ENCODE measurements around the gene ZCCHC14. TPM values are rescaled to one million over a fixed set of nuclear protein-coding genes. Genes with fewer than 3 reads are reported as not detected.
A peak's percentile ranks its signal among the peaks of the same experiment; 100 is the strongest.

ZCCHC14 gene
- total RNA-seq, 2 donors from 2014 or later: 30.3 to 30.7 TPM

DNA sequence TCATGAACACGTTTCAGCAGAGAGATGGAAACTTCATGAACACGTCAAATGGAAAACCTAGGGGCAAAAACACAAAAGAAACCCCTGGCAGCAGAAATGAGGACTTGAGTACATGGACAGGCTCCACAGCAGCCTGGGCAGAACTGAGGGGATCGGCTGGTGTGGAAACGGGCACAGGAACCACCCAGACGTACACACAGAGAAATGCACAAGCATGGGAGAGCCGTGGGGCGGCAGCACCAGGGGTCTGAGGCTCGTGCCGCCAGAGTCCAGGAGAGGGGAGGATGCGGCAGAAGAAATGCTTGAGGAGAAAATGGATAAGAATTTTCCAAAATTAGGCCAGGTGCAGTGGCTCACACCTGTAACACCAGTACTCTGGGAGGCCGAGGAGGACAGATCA is 70.7 kb downstream of the ZCCHC14 start:
- ATAC-seq: no peak
- intact Hi-C loops (cut with DNase I, micrococcal nuclease): no loop called here
- DNase-seq: no peak

DNA sequence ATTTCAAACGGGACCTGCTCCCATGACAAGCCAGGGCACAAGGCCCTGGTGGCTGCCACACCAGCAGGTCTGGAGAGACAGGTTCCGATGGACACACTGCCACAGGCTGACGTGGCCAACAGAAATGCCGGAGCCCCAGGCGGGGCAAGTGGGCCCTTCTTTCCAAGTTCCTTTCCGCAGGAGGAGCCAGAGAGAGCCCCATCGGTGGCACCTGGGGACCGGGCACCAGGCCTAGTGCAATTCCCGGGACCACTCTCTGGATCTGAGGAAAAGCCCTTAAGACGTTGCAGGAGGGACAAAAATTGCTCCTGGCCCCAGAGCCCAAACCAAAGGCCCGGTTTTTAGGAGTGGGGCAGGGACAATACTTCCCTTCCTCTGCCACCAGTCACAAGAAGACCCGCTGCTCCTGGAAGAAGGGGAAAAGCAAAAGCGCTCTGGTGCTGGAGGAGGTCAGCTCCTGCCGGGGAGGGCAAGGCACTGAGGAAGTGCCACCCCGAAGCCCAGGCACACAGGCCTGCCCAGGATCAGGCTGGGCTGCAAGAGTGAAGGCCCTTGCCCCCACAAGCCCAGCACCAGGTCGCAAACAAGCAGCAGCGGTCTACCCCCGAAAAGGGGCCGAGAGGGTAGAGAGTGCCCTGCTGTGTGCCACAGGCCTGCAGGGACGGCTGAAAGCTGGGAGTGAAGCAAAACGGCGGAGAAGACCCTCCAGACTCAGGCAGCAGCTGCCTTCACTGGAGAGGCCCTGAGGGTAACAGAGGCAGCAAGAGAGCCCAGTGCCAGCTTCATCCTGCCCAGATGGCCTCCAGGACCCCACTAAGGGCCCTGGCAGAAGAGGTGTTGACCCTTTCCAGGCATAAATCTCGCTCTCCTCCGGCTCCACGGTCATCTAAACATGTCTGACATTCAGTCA is 71.6 kb downstream of the ZCCHC14 start:
- DNase-seq (no peak), ATAC-seq (no peak)
- intact Hi-C loops (cut with DNase I, micrococcal nuclease): no loop called here

DNA sequence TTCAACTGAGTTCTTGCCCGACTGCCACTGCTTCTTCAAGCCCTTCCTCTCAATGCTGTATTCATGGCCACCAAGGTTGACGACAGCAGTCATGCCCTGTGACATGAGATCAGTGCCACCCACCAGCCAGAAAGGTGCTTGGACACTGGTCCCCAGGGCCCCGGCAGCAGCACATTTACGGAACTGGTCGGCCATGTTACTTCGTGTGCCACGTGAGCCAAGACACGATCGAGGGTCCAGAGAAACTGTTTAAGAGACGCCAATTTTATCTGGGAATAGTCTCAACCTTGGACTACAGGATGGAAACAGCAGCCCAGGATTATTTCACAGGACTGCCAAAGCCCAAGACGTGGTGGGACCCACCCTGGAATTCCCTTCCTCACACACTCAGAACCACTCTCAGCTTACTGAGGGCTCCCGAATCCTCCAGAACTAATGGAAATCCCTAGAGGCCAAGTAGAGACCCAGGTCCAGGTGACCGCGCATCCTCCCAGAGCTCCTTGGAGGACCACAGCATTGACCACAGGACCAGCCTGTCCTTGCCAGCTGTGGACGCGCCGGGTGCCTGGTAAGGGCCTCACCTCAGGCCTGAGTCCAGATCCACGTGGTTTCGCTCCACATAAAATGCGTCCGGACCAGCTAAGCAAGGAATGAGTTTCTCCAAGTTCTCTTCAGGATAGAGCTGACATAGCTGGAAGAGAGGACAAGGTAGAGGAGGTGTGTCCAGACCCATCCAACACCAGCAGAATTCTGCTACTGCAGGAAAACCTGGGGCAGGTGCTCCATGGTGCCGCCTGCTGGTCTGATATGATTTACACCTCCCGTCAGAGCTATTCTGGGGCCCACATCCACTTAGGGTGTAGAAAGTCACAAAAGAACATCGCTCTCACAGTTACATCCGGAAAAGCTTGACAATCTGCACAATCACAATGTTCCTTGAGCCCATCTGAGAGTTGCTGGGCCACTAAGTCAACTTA is 72.5 kb downstream of the ZCCHC14 start:
- DNase-seq: no peak
- intact Hi-C loops (cut with DNase I, micrococcal nuclease): no loop called here
- ATAC-seq: peak; percentile 18

- ATAC-seq (peak; percentile 90), DNase-seq (no peak)
- intact Hi-C loops (cut with DNase I, micrococcal nuclease): loop anchor here in 1 of 2 donors (10.0 kb wide), 2 partner anchors 126 to 216 kb away; no protein-coding TSS in a partner anchor
Observed at GRCh38 chr16:87418644-87419043, 74.2 kb downstream of the ZCCHC14 start.

GRCh38 chr16:87418216-87418615 is 74.6 kb downstream of the ZCCHC14 start:
- DNase-seq (no peak), ATAC-seq (no peak)
- intact Hi-C loops (cut with DNase I, micrococcal nuclease): loop anchor here in 1 of 2 donors (10.0 kb wide), 2 partner anchors 127 to 217 kb away; no protein-coding TSS in a partner anchor

- ATAC-seq (peak; percentile 11), DNase-seq (no peak)
- intact Hi-C loops (cut with DNase I, micrococcal nuclease): loop anchor here in 1 of 2 donors (10.0 kb wide), 2 partner anchors 127 to 217 kb away; no protein-coding TSS in a partner anchor
Observed at GRCh38 chr16:87417528-87417910, 75.3 kb downstream of the ZCCHC14 start.

DNA sequence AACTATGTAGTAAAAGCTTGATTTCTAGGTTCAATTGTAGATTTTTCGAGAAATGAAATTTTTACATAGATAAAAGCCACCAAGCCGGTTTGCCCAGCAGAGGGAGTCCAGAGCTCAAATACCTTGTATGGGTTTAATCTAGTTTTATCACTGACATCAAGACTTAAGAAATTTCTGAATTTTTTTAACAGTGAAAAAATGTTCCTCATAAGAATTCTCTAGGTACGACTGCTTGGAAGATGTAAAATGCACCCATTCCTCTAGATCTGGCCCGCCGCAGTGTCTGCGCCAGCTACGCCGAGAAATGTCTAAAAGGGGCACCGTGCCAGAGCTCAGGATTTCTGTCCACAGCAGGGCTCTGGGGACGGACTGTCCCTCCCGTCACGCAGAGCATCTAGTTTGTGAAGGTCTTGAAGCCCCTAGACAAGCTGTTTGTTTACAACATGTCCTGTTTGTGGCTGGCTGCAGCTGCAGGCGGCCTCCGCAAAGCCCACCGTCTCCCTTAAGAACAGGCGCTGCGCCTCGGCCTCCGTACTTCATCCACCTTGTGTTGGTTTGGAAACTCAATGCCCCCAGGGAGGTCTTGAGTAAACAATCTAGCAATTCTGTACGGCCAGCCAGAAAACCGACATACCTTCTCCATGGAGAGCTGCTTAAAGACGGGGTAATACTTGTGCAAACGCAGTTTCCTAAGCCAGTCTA is 75.8 kb downstream of the ZCCHC14 start:
- DNase-seq (peak in 1 of 2 donors; percentile 63), ATAC-seq (no peak)
- intact Hi-C loops (cut with DNase I, micrococcal nuclease): loop anchor here in 1 of 2 donors (10.0 kb wide), 2 partner anchors 128 to 218 kb away; no protein-coding TSS in a partner anchor

GRCh38 chr16:87415441-87415840 is 77.4 kb downstream of the ZCCHC14 start:
- ATAC-seq: no peak
- intact Hi-C loops (cut with DNase I, micrococcal nuclease): loop anchor here in 1 of 2 donors (10.0 kb wide), 2 partner anchors 129 to 219 kb away; no protein-coding TSS in a partner anchor

GRCh38 chr16:87414251-87414680 is 78.6 kb downstream of the ZCCHC14 start:
- intact Hi-C loops (cut with DNase I, micrococcal nuclease): loop anchor here in 1 of 2 donors (10.0 kb wide), 2 partner anchors 131 to 221 kb away; no protein-coding TSS in a partner anchor
- DNase-seq (no peak), ATAC-seq (no peak)

More at GRCh38 chr16:87415441-87415840, 77.4 kb downstream of the ZCCHC14 start:
- no peak for DNase-seq

GRCh38 chr16:87412996-87413421 is 79.8 kb downstream of the ZCCHC14 start:
- DNase-seq (no peak), ATAC-seq (no peak)
- intact Hi-C loops (cut with DNase I, micrococcal nuclease): loop anchor here in 1 of 2 donors (10.0 kb wide), 2 partner anchors 132 to 222 kb away; no protein-coding TSS in a partner anchor

- ATAC-seq: no peak
- intact Hi-C loops (cut with DNase I, micrococcal nuclease): loop anchor here in 1 of 2 donors (10.0 kb wide), 2 partner anchors 132 to 222 kb away; no protein-coding TSS in a partner anchor
Observed at GRCh38 chr16:87412371-87412995, 80.3 kb downstream of the ZCCHC14 start.

DNA sequence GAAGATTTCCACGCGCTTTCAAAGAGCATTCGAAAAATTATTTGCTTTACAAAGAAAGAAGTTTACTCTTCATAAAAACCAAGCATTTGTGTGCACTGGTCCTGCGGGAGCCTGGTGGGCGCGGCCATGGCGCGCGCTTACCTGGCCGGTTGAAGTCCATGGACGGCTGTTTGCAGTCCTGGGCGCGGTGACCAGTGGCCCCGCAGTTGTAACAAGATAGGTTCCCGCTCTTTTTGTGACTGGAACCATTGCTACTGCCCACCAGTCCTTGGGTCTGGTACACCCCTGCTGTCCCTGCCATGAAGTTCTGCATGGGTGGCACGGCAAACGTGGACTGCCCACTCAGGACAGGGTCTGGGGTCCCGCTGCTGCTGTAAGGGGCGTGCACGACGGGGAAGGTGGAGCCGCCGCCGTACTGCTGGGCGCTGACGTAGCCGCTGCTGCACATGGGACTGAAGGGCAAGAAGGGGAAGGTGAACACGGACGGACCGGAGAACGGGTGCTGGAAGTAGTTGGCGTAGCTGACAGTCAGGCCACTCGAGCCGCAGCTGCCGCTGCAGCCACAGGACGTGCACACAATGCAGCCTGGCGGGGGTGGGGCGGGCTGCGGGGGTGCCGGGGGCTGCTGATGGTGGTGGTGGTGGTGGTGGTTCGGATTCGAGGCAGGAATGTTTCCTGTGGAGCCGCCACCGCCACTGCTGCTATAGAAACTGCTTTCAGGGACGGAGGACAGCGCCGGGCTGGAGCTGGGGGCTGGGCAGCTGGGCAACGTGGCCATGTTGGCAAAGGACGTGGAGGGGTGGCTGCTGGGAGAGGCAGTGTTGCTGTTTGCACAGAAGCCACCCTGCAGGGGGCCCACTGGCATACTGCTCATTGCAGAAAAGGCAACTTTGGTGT is 81.2 kb downstream of the ZCCHC14 start:
- DNase-seq: no peak
- peak; percentile 63 for ATAC-seq
- intact Hi-C loops (cut with DNase I, micrococcal nuclease): loop anchor here in 1 of 2 donors (10.0 kb wide), 2 partner anchors 133 to 223 kb away; no protein-coding TSS in a partner anchor

More at GRCh38 chr16:87412371-87412995, 80.3 kb downstream of the ZCCHC14 start:
- no peak for DNase-seq

DNA sequence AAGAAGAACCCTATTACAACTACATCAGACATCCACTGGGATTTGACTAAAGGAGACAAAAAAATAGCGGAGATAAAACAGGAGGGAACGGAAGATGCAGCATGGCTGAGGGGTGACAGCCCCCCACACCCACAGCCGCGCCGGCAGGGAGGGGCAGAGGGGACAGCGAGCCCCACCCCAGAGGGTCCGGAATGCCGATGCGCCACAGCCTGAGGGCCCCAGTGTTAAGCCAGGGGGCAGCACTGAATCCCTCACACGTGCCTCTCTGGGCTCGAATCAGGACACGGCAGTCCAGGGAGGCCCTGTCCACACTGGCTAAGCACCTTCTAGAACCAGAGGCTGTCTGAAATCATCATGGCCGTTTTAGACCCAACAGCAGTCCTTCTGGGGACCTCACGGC is 81.9 kb downstream of the ZCCHC14 start:
- intact Hi-C loops (cut with DNase I, micrococcal nuclease): loop anchor here in 1 of 2 donors (10.0 kb wide), 2 partner anchors 134 to 224 kb away; no protein-coding TSS in a partner anchor
- ATAC-seq: no peak
- DNase-seq: no peak

- intact Hi-C loops (cut with DNase I, micrococcal nuclease): loop anchor here in 1 of 2 donors (10.0 kb wide), 2 partner anchors 134 to 224 kb away; no protein-coding TSS in a partner anchor
- DNase-seq (no peak), ATAC-seq (no peak)
Observed at GRCh38 chr16:87410530-87410929, 82.3 kb downstream of the ZCCHC14 start.

- intact Hi-C loops (cut with DNase I, micrococcal nuclease): loop anchor here (10.0 kb wide), 3 partner anchors 135 to 225 kb away; no protein-coding TSS in a partner anchor
- no peak for ATAC-seq
- no peak for DNase-seq
Observed at GRCh38 chr16:87409781-87410180, 83.0 kb downstream of the ZCCHC14 start.

DNA sequence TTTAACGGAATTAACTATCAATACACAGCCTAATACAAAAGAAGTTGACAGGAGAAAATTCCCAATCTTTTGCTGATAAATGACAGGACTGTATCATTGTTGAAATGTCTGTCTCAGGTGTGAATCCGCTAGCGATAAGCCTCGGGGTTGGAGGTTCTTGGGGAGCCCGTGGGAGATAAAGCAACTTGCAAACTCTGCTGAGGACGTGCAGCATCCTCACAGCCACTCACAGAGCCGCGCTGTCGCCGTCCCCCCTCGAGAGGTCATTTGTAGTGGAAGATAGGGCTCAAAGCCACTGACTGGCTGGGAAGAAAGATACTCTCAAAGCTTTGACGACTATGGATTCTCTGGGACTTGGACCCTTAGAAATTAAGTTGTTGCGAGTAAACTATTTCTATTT is 83.7 kb downstream of the ZCCHC14 start:
- no peak for DNase-seq
- no peak for ATAC-seq
- intact Hi-C loops (cut with DNase I, micrococcal nuclease): loop anchor here in 1 of 2 donors (10.0 kb wide), 1 partner anchor 156 kb away; no protein-coding TSS in a partner anchor

All from left colon (tissue), 2 donors.